Right renal cortex interstitium (tissue), 3 donors: ENCODE data around the gene SAMD14. TPM values are rescaled to one million over a fixed set of nuclear protein-coding genes. Genes with fewer than 3 reads are reported as not detected.
A peak's percentile ranks its signal among the peaks of the same experiment; 100 is the strongest.

ENCODE experiments used
- DNase-seq, 3 donors: peaks; one replicate each; pipeline ENCODE4 v3.0.0-alpha.2; 2013; ENCODE audit warnings: low read depth in 3 of 3, low spot score in 2 of 3
- polyA plus RNA-seq, 3 donors: library from polyadenylated mRNA; unstranded; fragments of 120-200 nt; gene quantifications; one replicate each; pipeline ENCODE4 v1.2.1, GENCODE V29; 2013; ENCODE audit not compliant: insufficient read length in 3 of 3

SAMD14 gene
- polyA plus RNA-seq, 3 donors, result 11.0 to 12.2 (median 12.1) TPM

DNA sequence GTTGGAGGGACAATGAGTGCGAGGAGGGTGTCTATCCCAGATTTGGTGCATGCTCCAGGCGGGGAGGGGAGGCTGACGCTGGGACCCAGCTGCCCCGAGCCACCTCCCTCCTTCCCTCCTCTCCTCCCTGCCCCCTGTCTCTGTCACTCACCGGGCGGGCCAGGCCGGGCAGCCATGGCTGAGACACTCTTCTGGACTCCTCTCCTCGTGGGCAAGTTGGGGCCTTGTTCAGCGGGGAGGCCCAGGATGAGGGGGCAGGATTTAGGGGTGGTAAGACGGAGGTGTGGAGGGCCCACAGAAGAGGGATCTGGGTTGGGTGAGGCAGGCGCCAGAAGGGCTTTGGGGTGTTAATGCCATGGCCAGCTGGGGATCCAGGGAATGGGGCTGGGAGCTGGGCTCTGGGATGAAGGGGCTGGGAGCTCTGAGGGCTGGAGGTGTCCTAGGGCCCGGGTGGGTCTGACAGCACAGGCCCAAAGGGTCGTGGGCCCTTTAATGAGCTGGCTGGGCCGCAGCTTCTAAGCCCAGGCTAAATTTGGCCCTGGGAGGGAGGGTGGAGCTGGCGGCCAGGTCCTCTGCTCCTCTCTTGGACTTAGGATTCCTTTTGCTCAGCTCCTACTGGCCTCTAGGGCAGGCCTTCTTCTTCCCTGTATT lies 36.0 kb upstream of the SAMD14 start, which contains the start of gene SGCA:
SGCA (plus strand) TSS at position 139 of the 651 bp plus-strand sequence; CDS start at position 175, 36 bp downstream.
- no peak for DNase-seq

DNA sequence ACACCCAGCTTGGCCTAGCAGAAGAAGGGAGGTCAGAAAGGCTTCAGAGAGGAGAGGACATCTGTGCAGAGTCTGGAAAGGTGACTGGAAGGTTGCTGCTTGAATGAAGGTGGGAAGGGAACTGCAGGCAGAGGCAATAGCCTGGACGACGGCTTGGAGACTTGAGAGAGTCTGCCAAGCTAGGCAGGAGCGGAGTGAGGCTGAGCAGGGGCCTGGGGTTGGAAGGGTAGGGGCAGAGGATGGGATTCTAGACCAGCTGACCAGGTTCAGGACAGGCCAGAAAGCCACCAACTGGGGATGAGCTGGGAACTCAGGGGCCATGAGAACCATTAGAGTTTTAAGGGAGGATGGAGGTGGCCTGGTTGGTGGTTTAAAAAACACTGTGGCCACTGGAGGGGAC lies 35.5 kb upstream of the SAMD14 start:
- no peak for DNase-seq

DNA sequence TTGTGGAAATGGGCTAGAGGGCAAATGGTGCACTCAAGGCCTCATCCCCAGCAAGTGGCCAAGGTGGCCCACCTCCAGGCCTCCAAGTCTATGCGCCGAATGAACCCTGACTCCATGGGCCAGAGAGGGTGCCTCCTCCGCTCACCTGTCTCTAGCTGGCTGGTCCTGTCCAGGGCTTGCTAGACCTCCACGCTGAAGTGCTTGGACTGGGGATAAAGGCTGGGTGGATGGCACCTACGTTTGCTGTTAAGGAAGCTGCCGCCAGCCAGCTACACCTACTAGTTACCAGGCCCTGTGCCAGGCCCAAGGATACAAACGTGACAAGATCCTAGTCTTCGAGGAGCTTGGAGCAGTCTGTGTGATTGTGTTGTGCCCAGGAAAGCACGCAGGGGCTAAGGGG lies 35.1 kb upstream of the SAMD14 start:
- no peak for DNase-seq

- DNase-seq, result no peak
Observed at GRCh38 chr17:50164697-50164988, 34.7 kb upstream of the SAMD14 start.

DNA sequence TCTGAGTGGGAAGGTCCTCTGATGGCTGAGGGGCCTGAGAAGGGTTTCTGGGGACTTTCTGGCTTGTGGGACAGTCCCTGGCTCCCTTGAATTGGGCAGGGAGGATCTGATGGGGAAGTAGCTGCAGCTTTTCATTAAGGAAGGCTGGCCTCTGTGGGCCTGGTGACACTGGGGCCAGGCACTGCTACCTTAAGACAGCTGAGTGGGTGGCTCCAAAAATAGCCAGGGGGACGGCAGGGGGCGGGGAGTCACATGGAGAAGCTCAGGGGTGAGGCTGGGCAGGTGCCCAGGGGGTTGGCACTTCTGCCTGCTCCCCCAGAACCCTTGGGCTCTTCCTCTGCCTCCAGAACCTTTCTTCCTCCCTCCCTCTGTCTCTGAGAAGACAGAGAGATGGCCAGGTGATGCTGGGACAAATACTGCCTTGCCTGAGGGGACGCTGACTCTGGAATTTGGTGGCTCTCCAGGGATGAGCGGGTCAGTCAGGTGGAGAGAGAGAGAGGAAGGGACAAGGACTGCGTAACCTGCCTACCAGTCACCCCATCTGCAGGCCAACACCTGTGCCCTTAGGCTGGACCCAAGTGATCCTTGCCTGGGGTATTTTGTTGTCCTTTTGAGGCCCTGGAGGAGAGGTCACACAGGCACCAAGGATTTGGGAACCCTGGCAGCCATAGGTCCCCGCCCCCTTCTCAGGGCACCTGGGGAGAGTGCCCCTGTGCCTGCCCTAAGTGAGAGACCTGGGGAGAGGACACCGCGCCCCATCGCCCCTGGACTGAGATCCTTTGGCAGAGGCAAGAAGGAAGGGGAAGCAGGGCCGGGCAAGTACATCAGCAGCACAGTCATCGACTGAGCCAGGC lies 34.1 kb upstream of the SAMD14 start:
- DNase-seq, result no peak

DNA sequence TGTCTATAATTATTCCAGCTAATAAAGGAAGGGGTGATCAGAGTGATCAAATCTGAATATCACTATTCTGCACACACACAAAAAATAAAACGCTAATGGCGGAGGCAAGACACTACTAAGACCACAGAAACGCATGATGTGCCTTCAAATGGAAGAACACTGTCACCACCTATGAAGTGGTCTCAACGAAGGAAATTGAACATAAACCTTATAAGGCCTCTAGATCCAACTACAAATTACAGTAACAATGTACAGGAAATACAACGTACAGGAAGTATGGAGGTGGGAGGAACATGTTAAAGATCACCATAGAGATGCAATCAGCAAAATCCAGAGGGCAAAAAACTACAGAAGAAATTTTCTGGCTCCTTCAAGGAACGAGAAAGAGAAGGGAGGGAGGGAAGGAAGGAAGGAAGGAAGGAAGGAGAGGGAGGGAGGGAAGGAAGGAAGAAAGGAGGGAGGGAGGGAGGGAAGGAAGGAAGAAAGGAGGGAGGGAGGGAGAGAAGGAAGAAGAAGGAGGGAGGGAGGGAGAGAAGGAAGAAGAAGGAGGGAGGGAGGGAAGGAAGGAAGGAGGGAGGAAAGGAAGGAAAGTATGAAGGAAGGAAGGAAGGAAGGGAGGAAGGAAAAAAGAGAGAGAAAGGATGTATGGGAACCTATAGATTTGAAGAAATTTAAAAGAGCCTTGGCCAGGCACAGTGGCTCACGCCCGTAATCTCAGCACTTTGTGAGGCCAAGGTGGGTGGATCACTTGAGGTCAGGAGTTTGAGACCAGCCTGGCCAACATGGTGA lies 32.7 kb upstream of the SAMD14 start:
- no peak for DNase-seq

- DNase-seq, result no peak
Observed at GRCh38 chr17:50161911-50162288, 31.9 kb upstream of the SAMD14 start.

DNA sequence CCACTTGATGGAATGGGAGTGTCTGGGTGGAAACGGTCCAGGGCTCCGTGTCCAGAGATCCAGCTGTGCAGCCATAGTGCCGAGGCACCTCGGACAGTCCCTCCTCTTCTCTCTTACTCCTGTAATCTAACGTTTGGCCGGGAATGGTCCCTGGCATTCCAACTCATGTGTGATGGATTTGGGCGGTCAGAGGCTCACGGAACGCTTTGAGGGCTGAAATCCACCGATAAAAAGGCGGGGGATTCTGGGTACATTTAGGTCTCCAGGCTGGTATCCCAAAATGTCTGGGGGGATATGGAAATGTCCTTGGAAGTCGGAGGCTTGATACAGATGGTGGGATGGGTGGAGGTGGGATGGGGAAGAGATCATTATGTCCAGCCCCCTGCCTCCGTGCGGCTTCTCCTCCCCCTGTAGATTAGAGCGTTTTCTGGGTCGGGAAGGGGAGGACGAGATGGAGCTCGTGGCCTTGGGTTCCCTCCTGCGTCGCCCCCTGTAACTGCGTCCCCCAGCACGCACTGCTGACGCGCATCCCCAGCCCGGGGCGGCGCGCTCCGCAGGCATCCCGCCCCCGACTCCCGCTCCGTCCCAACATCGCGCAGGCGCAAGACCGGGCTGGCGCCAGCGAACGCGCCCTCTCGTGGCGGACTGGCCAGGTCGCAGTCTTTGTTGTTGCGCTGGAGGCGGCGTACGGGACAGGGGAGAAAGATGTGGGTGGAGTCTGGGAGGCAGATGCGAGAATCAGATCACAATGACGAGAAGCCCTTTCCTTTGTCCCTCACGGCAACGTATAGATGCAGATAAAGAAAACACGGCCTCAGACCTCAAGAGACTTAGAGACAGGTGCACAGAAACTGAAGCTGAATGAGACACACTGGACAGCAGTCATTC lies 31.3 kb upstream of the SAMD14 start:
- DNase-seq, result peak in 2 of 3 donors; percentile 84 to 89

GRCh38 chr17:50157891-50158290 lies 27.9 kb upstream of the SAMD14 start:
- no peak for DNase-seq

GRCh38 chr17:50155115-50155819 lies 25.3 kb upstream of the SAMD14 start:
- DNase-seq, result no peak

DNA sequence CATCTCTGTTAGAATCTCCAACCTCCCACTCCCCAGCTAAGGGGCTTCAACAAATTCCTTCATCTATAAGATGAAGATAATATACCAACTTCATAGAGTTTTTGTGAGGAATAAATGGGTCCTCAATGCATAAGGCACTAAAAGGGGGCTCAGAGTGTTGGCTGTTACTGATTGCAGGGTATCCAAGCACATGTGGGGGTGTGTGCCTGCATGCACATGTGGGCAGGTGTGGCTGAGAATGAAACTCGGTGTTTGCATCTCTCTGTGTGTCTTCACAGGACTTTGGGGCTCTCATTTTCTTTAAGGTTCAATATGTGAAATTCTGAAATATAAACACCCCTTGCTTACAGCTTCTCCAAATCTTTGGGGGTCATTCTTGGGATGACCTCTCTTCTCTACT lies 24.6 kb upstream of the SAMD14 start:
- no peak for DNase-seq

GRCh38 chr17:50153650-50154575 lies 24.0 kb upstream of the SAMD14 start:
- DNase-seq, result no peak

GRCh38 chr17:50152736-50153135 lies 22.8 kb upstream of the SAMD14 start:
- no peak for DNase-seq

DNA sequence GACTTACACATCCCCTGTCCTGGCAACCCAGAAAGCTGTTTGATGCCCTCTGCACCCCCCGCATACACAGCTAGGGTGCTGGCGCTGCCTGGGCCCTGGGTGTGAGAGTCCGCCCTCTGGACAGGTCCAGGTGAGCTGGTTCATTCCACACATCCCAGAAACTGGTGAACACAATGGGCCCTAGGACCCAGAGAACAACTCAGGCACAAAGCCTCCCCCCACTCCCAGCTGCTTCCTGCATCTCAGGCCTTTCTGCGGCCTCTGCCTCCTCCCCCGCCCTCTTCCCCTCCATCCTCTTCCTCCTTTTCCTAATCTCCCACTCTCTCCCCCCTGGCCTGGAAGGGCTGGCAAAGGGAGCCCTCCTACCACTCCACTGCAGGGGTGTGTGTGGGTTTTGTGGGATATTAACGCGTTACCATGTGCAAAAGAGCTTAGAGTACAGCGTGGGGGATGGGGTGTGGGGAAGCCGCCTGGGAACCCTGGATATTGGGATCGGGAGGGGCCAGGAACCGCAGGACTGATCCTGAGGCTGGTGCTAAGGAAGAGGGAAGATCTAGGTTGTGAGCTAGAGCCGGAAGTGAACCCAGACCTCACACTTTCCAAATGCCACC lies 22.1 kb upstream of the SAMD14 start:
- DNase-seq, result peak in 1 of 3 donors; percentile 89

GRCh38 chr17:50151041-50151936 lies 21.3 kb upstream of the SAMD14 start:
- peak in 1 of 3 donors; percentile 86 for DNase-seq

DNA sequence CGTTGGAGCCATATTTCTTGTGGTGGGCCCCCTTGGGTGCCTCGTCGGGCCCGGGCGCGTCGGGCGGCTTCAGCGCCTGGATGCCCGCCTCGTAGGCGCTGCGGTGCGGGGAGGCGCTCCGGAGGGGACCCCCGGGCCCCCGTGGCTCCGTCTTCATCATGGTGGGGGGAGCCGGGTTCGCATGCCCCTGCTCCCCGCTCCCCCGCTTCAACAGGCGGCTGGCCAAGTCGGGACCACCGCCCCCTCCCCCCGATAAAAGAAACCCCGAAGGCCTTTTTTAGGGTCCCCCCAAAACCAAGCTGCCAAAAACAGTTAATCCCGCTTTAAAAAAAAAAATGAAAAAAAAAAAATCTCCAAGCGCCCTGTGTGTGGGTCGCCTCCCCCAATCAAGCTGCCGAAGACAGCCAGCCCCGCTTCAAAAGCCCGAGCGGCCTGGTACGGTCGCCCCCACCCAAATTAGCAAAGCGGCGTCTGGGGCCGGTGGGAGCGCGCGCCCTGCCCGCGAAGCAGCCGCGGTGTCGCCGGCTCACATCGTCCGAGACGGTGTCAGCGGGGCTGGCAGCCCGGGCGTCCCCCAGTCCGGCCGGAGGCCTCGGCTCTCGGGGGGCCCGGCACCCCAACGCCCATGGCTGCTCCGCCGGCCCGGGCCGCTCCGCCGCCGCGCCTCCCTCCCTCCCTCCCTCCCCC lies 20.5 kb upstream of the SAMD14 start, which contains the start of gene PPP1R9B:
PPP1R9B (minus strand) TSS at position 324 of the 687 bp plus-strand sequence; CDS start at position 160, 164 bp downstream.
- DNase-seq, result no peak
